Liver (tissue), 9 donors: Measurements from ENCODE around the gene ERFL. TPM values are rescaled to one million over a fixed set of nuclear protein-coding genes. Genes with fewer than 3 reads are reported as not detected.

Experiments used
- DNase-seq: peaks from one replicate; pipeline ENCODE4 v3.0.0-alpha.2; 2017; ENCODE audit warnings: low spot score
- H3K27ac ChIP-seq, 2 donors: one replicate each; pipeline ENCODE4 v1.7.0; 2013; ENCODE audit warnings: inconsistent platforms in 2 of 2, low read length in 2 of 2, control low read depth in 1 of 2, low read depth in 1 of 2, mild to moderate bottlenecking in 1 of 2
- H3K27me3 ChIP-seq, 4 donors: one replicate each; pipeline versions ENCODE4 v1.6.1 to v1.7.0; 2013; ENCODE audit warnings: low read length in 3 of 4, inconsistent platforms in 1 of 4, mild to moderate bottlenecking in 1 of 4, moderate library complexity in 1 of 4; ENCODE audit not compliant: control insufficient read depth in 4 of 4, insufficient read depth in 4 of 4
- H3K36me3 ChIP-seq, 4 donors: one replicate each; pipeline versions ENCODE4 v1.6.1 to v1.7.0; 2013; ENCODE audit warnings: low read length in 3 of 4, mild to moderate bottlenecking in 3 of 4, low read depth in 1 of 4, moderate library complexity in 1 of 4; ENCODE audit not compliant: control insufficient read depth in 4 of 4, insufficient read depth in 3 of 4
- H3K4me1 ChIP-seq, 4 donors: one replicate each; pipeline versions ENCODE4 v1.6.1 to v1.7.0; 2013; ENCODE audit warnings: low read length in 3 of 4, mild to moderate bottlenecking in 3 of 4, moderate library complexity in 1 of 4; ENCODE audit not compliant: control insufficient read depth in 4 of 4, insufficient read depth in 4 of 4
- H3K4me3 ChIP-seq, 3 donors: one replicate each; pipeline versions ENCODE4 v1.6.1 to v1.7.0; 2013; ENCODE audit warnings: low read length in 3 of 3, control low read depth in 1 of 3, low read depth in 1 of 3, mild to moderate bottlenecking in 1 of 3
- H3K9ac ChIP-seq, 2 donors: one replicate each; pipeline ENCODE4 v1.7.0; 2013; ENCODE audit warnings: low read length in 2 of 2, mild to moderate bottlenecking in 2 of 2, moderate library complexity in 2 of 2, control low read depth in 1 of 2, low read depth in 1 of 2
- H3K9me3 ChIP-seq, 4 donors: one replicate each; pipeline versions ENCODE4 v1.6.1 to v1.7.0; 2013; ENCODE audit warnings: low read length in 3 of 4; ENCODE audit not compliant: control insufficient read depth in 4 of 4
- EGR1 ChIP-seq, 2 donors: IDR thresholded peaks; 2 replicates each; pipeline ENCODE4 v1.6.1; 2016 to 2018; ENCODE audit warnings: antibody characterized with exemption in 2 of 2, low read depth in 2 of 2
- FOXA1 ChIP-seq: IDR thresholded peaks from 2 replicates; pipeline ENCODE4 v1.6.1; 2016; ENCODE audit warnings: antibody characterized with exemption
- FOXA2 ChIP-seq: IDR thresholded peaks from 2 replicates; pipeline ENCODE4 v1.6.1; 2016; ENCODE audit warnings: antibody characterized with exemption
- GABPA ChIP-seq, 2 donors: IDR thresholded peaks in 1 of 2; conservative IDR thresholded peaks in 1 of 2; 2 replicates each; pipeline ENCODE4 v1.6.1; 2016; ENCODE audit warnings: antibody characterized with exemption in 2 of 2, mild to moderate bottlenecking in 1 of 2, moderate library complexity in 1 of 2
- HNF4A ChIP-seq, 2 donors: conservative IDR thresholded peaks; 2 replicates each; pipeline ENCODE4 v1.6.1; 2016; ENCODE audit warnings: antibody characterized with exemption in 2 of 2, mild to moderate bottlenecking in 2 of 2
- HNF4G ChIP-seq: IDR thresholded peaks from 2 replicates; pipeline ENCODE4 v1.6.1; 2016; ENCODE audit warnings: antibody characterized with exemption
- JUND ChIP-seq, 2 donors: IDR thresholded peaks; 2 replicates each; pipeline ENCODE4 v1.6.1; 2016; ENCODE audit warnings: antibody characterized with exemption in 2 of 2
- NR2F2 ChIP-seq: IDR thresholded peaks from 2 replicates; pipeline ENCODE4 v1.6.1; 2016; ENCODE audit warnings: antibody characterized with exemption
- RXRA ChIP-seq, 2 donors: IDR thresholded peaks; 2 replicates each; pipeline ENCODE4 v1.6.1; 2017 to 2018; ENCODE audit warnings: antibody characterized with exemption in 2 of 2, mild to moderate bottlenecking in 1 of 2
- SP1 ChIP-seq: IDR thresholded peaks from 2 replicates; pipeline ENCODE4 v1.6.1; 2018; ENCODE audit warnings: antibody characterized with exemption, mild to moderate bottlenecking
- TAF1 ChIP-seq: conservative IDR thresholded peaks from 2 replicates; pipeline ENCODE4 v1.6.1; 2016; ENCODE audit warnings: antibody characterized with exemption, mild to moderate bottlenecking
- YY1 ChIP-seq: IDR thresholded peaks from 2 replicates; pipeline ENCODE4 v1.6.1; 2016; ENCODE audit warnings: antibody characterized with exemption, mild to moderate bottlenecking
- WGBS: extraction: QIAGEN DNeasy Blood & Tissue Kit; methylation state at CpG from one replicate; pipeline ENCODE4 v1.1.7; 2013; 5-methylcytosine and 5-hydroxymethylcytosine counted together
- polyA plus RNA-seq, 2 donors: library from polyadenylated mRNA; stranded (reverse) in 1 of 2; unstranded in 1 of 2; fragments of 200-250 nt in 1 of 2; fragments of >200 nt in 1 of 2; fragmentation: Nextera tagmentation in 1 of 2; extraction: Ambion mirVana in 1 of 2; gene quantifications; one replicate each; pipeline versions ENCODE4 v1.2.1 to v1.2.3, GENCODE V29; 2013 to 2015
- total RNA-seq, 2 donors: library from RNA; depleted of rRNA; stranded (reverse); fragments of >200 nt; gene quantifications; one replicate each; pipeline ENCODE4 v1.2.3, GENCODE V29; 2014
- TF ChIP-seq, protein P1 (sequence below): fragments of 150-350 bp; IDR thresholded peaks from 2 replicates; pipeline ENCODE4 v1.5.1; 2017; ENCODE audit warnings: improper control_type of control experiment, low read depth, low read length; ENCODE audit not compliant: missing input control
- TF ChIP-seq, protein P2 (sequence below): IDR thresholded peaks from 2 replicates; pipeline ENCODE4 v1.6.1; 2016; ENCODE audit warnings: antibody characterized with exemption
- TF ChIP-seq, protein P3 (sequence below): IDR thresholded peaks from 2 replicates; pipeline ENCODE4 v1.6.1; 2016; ENCODE audit warnings: antibody characterized with exemption, mild to moderate bottlenecking
- TF ChIP-seq, protein P4 (sequence below): IDR thresholded peaks from 2 replicates; pipeline ENCODE4 v1.6.1; 2016; ENCODE audit warnings: antibody characterized with exemption
- donor health status: healthy.
- donor health status: healthy.
- donor health status: healthy.
- donor health status: healthy.
- donor health status: healthy.

Gene ERFL
- total and polyA plus RNA-seq, 4 donors, result not detected

DNA sequence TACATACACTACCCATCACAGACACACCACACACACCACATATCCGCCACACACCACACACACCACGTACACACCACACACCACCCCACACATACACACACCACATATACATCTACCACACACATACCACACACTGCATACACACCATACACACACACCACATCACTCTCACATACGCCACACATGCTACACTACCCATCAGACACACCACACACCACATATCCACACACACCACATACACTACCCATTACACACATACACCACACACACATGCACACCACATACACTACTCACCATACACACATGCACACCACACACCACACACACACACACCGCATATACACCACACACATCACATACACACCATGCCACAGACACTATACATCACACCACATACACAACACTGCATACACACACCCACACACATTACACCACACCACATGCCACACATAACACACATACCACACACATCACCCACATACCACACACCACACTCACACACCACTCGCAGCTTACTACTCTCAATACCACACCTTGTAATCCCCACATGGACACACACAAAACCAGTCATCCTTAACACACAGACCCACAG lies 9.5 kb downstream of the ERFL start (continued):
- TF ChIP-seq, protein P1, sequence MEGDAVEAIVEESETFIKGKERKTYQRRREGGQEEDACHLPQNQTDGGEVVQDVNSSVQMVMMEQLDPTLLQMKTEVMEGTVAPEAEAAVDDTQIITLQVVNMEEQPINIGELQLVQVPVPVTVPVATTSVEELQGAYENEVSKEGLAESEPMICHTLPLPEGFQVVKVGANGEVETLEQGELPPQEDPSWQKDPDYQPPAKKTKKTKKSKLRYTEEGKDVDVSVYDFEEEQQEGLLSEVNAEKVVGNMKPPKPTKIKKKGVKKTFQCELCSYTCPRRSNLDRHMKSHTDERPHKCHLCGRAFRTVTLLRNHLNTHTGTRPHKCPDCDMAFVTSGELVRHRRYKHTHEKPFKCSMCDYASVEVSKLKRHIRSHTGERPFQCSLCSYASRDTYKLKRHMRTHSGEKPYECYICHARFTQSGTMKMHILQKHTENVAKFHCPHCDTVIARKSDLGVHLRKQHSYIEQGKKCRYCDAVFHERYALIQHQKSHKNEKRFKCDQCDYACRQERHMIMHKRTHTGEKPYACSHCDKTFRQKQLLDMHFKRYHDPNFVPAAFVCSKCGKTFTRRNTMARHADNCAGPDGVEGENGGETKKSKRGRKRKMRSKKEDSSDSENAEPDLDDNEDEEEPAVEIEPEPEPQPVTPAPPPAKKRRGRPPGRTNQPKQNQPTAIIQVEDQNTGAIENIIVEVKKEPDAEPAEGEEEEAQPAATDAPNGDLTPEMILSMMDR, result no peak
- TF ChIP-seq GABPA (IDR thresholded peaks at IDR 0.05 in 1 of 2, conservative IDR thresholded peaks at IDR 0.05 in 1 of 2) (no peak), SP1 (no peak), FOXA2 (no peak), NR2F2 (no peak), FOXA1 (no peak)

DNA sequence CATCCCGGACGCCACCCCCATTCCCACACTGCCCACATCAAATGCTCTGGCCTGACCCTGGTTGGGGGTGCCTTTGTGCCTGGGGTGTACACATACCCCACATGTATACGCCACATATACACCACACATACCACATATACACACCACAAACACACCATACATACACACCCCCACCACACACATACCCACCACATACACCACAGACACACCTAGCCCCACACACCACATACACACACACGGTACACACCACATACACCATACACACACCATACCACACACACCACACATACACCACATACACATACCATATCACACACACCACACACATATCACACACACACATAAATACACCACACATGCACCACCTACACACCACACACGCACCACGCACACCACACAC lies 10.2 kb downstream of the ERFL start:
- H3K27me3 ChIP-seq, result peaks cover 4 to 18% (median 10%) of the 10 kb centered on the region in 4 donors
- 82% methylated on average over 6 of the region's 6 CpGs for WGBS
- no peak for TF ChIP-seq HNF4A (conservative IDR thresholded peaks at IDR 0.05)
- no peak for TF ChIP-seq TAF1
- TF ChIP-seq, protein P2, sequence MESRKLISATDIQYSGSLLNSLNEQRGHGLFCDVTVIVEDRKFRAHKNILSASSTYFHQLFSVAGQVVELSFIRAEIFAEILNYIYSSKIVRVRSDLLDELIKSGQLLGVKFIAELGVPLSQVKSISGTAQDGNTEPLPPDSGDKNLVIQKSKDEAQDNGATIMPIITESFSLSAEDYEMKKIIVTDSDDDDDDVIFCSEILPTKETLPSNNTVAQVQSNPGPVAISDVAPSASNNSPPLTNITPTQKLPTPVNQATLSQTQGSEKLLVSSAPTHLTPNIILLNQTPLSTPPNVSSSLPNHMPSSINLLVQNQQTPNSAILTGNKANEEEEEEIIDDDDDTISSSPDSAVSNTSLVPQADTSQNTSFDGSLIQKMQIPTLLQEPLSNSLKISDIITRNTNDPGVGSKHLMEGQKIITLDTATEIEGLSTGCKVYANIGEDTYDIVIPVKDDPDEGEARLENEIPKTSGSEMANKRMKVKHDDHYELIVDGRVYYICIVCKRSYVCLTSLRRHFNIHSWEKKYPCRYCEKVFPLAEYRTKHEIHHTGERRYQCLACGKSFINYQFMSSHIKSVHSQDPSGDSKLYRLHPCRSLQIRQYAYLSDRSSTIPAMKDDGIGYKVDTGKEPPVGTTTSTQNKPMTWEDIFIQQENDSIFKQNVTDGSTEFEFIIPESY, result no peak
- TF ChIP-seq JUND (IDR thresholded peaks at IDR 0.05), result no peak
- no peak for TF ChIP-seq HNF4G
- no peak for TF ChIP-seq FOXA2
- no peak for TF ChIP-seq NR2F2
- no peak for DNase-seq
- H3K27ac ChIP-seq, result no peak overlapping the region
- peaks cover 0 to 2% (median 0%) of the 10 kb centered on the region in 4 donors for H3K9me3 ChIP-seq
- H3K36me3 ChIP-seq, result no peaks in the 10 kb centered on the region
- H3K9ac ChIP-seq, result no peak overlapping the region
- no peak overlapping the region for H3K4me3 ChIP-seq
- H3K4me1 ChIP-seq, result peaks cover 0 to 3% (median 1%) of the 10 kb centered on the region in 4 donors

DNA sequence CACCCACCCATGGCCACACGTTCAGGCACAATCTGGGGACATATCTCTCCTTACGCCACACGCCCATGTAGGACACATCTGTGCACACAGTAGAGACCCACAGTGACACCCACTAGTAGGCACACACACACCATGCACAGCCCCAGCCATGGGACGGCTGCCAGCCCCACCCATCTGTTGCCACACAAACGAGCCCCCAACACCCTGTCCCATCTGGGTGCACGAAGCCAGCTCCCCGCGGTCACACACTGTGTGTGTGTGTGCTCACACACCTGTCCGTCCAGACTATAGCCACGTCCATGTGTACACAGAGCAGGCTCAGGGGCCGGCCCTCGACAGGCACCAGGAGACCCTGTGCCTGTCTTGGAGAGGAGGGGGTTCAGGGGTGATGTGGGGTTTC lies 10.6 kb downstream of the ERFL start:
- peaks cover 0 to 3% (median 1%) of the 10 kb centered on the region in 4 donors for H3K4me1 ChIP-seq
- peaks cover 0 to 2% (median 0%) of the 10 kb centered on the region in 4 donors for H3K9me3 ChIP-seq
- no peak for TF ChIP-seq EGR1 (IDR thresholded peaks at IDR 0.05; ENCODE audit: low read depth in 2 of 2)
- no peak for TF ChIP-seq HNF4G
- no peak for TF ChIP-seq GABPA (IDR thresholded peaks at IDR 0.05 in 1 of 2, conservative IDR thresholded peaks at IDR 0.05 in 1 of 2)
- TF ChIP-seq, protein P3, sequence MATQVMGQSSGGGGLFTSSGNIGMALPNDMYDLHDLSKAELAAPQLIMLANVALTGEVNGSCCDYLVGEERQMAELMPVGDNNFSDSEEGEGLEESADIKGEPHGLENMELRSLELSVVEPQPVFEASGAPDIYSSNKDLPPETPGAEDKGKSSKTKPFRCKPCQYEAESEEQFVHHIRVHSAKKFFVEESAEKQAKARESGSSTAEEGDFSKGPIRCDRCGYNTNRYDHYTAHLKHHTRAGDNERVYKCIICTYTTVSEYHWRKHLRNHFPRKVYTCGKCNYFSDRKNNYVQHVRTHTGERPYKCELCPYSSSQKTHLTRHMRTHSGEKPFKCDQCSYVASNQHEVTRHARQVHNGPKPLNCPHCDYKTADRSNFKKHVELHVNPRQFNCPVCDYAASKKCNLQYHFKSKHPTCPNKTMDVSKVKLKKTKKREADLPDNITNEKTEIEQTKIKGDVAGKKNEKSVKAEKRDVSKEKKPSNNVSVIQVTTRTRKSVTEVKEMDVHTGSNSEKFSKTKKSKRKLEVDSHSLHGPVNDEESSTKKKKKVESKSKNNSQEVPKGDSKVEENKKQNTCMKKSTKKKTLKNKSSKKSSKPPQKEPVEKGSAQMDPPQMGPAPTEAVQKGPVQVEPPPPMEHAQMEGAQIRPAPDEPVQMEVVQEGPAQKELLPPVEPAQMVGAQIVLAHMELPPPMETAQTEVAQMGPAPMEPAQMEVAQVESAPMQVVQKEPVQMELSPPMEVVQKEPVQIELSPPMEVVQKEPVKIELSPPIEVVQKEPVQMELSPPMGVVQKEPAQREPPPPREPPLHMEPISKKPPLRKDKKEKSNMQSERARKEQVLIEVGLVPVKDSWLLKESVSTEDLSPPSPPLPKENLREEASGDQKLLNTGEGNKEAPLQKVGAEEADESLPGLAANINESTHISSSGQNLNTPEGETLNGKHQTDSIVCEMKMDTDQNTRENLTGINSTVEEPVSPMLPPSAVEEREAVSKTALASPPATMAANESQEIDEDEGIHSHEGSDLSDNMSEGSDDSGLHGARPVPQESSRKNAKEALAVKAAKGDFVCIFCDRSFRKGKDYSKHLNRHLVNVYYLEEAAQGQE, result no peak
- TF ChIP-seq, protein P2, result no peak
- no peak for TF ChIP-seq JUND (IDR thresholded peaks at IDR 0.05)
- TF ChIP-seq HNF4A (conservative IDR thresholded peaks at IDR 0.05), result no peak
- no peak for TF ChIP-seq SP1
- TF ChIP-seq YY1, result no peak
- TF ChIP-seq, protein P4, sequence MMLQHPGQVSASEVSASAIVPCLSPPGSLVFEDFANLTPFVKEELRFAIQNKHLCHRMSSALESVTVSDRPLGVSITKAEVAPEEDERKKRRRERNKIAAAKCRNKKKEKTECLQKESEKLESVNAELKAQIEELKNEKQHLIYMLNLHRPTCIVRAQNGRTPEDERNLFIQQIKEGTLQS, result no peak
- TF ChIP-seq NR2F2, result no peak
- no peak for TF ChIP-seq FOXA1
- no peak for TF ChIP-seq FOXA2
- TF ChIP-seq RXRA (IDR thresholded peaks at IDR 0.05), result no peak
- H3K36me3 ChIP-seq, result no peaks in the 10 kb centered on the region
- peaks cover 4 to 18% (median 8%) of the 10 kb centered on the region in 4 donors for H3K27me3 ChIP-seq
- H3K4me3 ChIP-seq, result no peak overlapping the region
- no peak overlapping the region for H3K27ac ChIP-seq
- H3K9ac ChIP-seq, result no peak overlapping the region
- WGBS, result 54% methylated on average over 12 of the region's 12 CpGs
- no peak for DNase-seq
